HepG2 (cell line): Measurements from ENCODE around the gene AGBL2. TPM values are rescaled to one million over a fixed set of nuclear protein-coding genes. Genes with fewer than 3 reads are reported as not detected.

Source experiments
- AHDC1 ChIP-seq: sonication (generic); formaldehyde crosslinking; IDR thresholded peaks from 2 replicates; pipeline ENCODE4 v1.5.1; 2020; ENCODE audit warnings: mild to moderate bottlenecking, missing genetic modification reagents, borderline replicate concordance
- ARNTL ChIP-seq: sonication (generic); formaldehyde crosslinking; IDR thresholded peaks from 2 replicates; pipeline ENCODE4 v1.4.0; 2020; ENCODE audit warnings: mild to moderate bottlenecking, missing genetic modification reagents
- BHLHE40 ChIP-seq: IDR thresholded peaks from 2 replicates; pipeline ENCODE4 v1.6.1; 2011; ENCODE audit warnings: low read length, improper control_type of control experiment
- GABPA ChIP-seq, 2 experiments: IDR thresholded peaks; 2 replicates each; pipeline ENCODE4 v1.6.1; 2011 to 2016; ENCODE audit warnings: low read depth in 2 of 2, low read length in 1 of 2, missing biosample characterization in 1 of 2, missing genetic modification characterization in 1 of 2
- PBX3 ChIP-seq: sonication (generic); formaldehyde crosslinking; IDR thresholded peaks from 2 replicates; pipeline ENCODE4 v1.8.1; 2023; ENCODE audit warnings: missing genetic modification reagents, inconsistent platforms, borderline replicate concordance
- RELA ChIP-seq: sonication (generic); formaldehyde crosslinking; IDR thresholded peaks from 2 replicates; pipeline ENCODE4 v1.4.0; 2020; ENCODE audit warnings: missing genetic modification reagents
- TBL1XR1 ChIP-seq: fragments of 150-350 bp; IDR thresholded peaks from 2 replicates; pipeline ENCODE4 v1.6.1; 2014; ENCODE audit warnings: borderline replicate concordance, low read length; ENCODE audit not compliant: partially characterized antibody
- TEF ChIP-seq: sonication (generic); formaldehyde crosslinking; IDR thresholded peaks from 2 replicates; pipeline ENCODE4 v1.5.0; 2020; ENCODE audit warnings: missing genetic modification reagents
- THAP7 ChIP-seq: sonication (generic); formaldehyde crosslinking; IDR thresholded peaks from 2 replicates; pipeline ENCODE4 v1.8.1; 2023; ENCODE audit warnings: mild to moderate bottlenecking, missing genetic modification reagents
- ZBTB1 ChIP-seq: sonication (generic); formaldehyde crosslinking; IDR thresholded peaks from 2 replicates; pipeline ENCODE4 v1.4.0; 2020; ENCODE audit warnings: missing genetic modification reagents, borderline replicate concordance
- ZBTB37 ChIP-seq: sonication (generic); formaldehyde crosslinking; IDR thresholded peaks from 2 replicates; pipeline ENCODE4 v1.4.0; 2020; ENCODE audit warnings: mild to moderate bottlenecking, missing genetic modification reagents
- ZNF326 ChIP-seq: sonication (generic); formaldehyde crosslinking; IDR thresholded peaks from 2 replicates; pipeline ENCODE4 v1.4.0; 2020; ENCODE audit warnings: missing genetic modification reagents, borderline replicate concordance
- ZXDC ChIP-seq: sonication (generic); formaldehyde crosslinking; IDR thresholded peaks from 2 replicates; pipeline ENCODE4 v1.5.0; 2020; ENCODE audit warnings: mild to moderate bottlenecking, missing genetic modification reagents
- polyA plus RNA-seq, 8 experiments: library from polyadenylated mRNA; depleted of rRNA in 3 of 8; stranded (reverse) in 7 of 8; unstranded in 1 of 8; fragments of >200 nt; fragmentation: Illumina TruSeq in 4 of 8; extraction: Trizol in 4 of 8; gene quantifications; 2 replicates each; pipeline versions ENCODE4 v1.2.1 to v1.2.3, GENCODE V29; 2011 to 2016; ENCODE audit warnings: low read depth in 4 of 8, missing spikeins in 1 of 8, mixed read lengths in 1 of 8; ENCODE audit not compliant: insufficient read depth in 1 of 8
- total RNA-seq, 5 experiments: library from RNA; depleted of rRNA; stranded (reverse); fragments of >200 nt; fragmentation: Illumina TruSeq; extraction: Trizol; gene quantifications; 2 replicates each; pipeline ENCODE4 v1.2.3, GENCODE V29; 2016; ENCODE audit warnings: low read depth in 1 of 5

Gene AGBL2
- total and polyA plus RNA-seq, 2 of the 13 experiments (the other 11 are each of a cell fraction or from before 2014, with no cell fraction given): 1.6 to 5.7 TPM

- TF ChIP-seq PBX3 (CRISPR knock-in tag): no peak
- no peak for TF ChIP-seq GABPA (IDR thresholded peaks at IDR 0.05; ENCODE audit: low read depth, low read length)
- 0 out of 2 replicates have a peak, but pooled peaks have one; percentile 16 for TF ChIP-seq GABPA (CRISPR knock-in tag; IDR thresholded peaks at IDR 0.05; ENCODE audit: low read depth)
- TF ChIP-seq ZXDC (CRISPR knock-in tag): no peak
- no peak for TF ChIP-seq TEF
- TF ChIP-seq AHDC1 (CRISPR knock-in tag): no peak
- no peak for TF ChIP-seq ZNF326 (CRISPR knock-in tag)
- TF ChIP-seq THAP7 (CRISPR knock-in tag): no peak
- no peak for TF ChIP-seq RELA (CRISPR knock-in tag)
- no peak for TF ChIP-seq TBL1XR1
- TF ChIP-seq ZBTB1 (CRISPR knock-in tag): no peak
- no peak for TF ChIP-seq ZBTB37 (CRISPR knock-in tag)
- TF ChIP-seq BHLHE40: no peak
- no peak for TF ChIP-seq ARNTL (CRISPR knock-in tag)
Measured at GRCh38 chr11:47616726-47617416, 98.3 kb downstream of the AGBL2 start (continued).
